HT1080 (cell line): ENCODE data around the gene UAP1. TPM values are rescaled to one million over a fixed set of nuclear protein-coding genes. Genes with fewer than 3 reads are reported as not detected.

Source experiments
- DNase-seq: peaks from one replicate; pipeline ENCODE4 v3.0.0-alpha.2; 2015; ENCODE audit warnings: low read depth
- polyA plus RNA-seq, 2 experiments: library from polyadenylated mRNA; depleted of rRNA; stranded (reverse); fragments of >200 nt; gene quantifications; 2 replicates each; pipeline ENCODE4 v1.2.3, GENCODE V29; 2015
- total RNA-seq: library from RNA; depleted of rRNA; stranded (reverse); fragments of >200 nt; shearing (Covaris generic); gene quantifications from 2 replicates; pipeline ENCODE4 v1.2.3, GENCODE V29; 2014; rRNA removed

UAP1 gene
- 233 and 246 TPM in 2 replicates for total RNA-seq
- polyA plus RNA-seq (2015; cell fraction: cytosol; rRNA removed), result 258 and 278 TPM in 2 replicates
- polyA plus RNA-seq (2015; cell fraction: nucleus; rRNA removed), result 367 and 411 TPM in 2 replicates

DNA sequence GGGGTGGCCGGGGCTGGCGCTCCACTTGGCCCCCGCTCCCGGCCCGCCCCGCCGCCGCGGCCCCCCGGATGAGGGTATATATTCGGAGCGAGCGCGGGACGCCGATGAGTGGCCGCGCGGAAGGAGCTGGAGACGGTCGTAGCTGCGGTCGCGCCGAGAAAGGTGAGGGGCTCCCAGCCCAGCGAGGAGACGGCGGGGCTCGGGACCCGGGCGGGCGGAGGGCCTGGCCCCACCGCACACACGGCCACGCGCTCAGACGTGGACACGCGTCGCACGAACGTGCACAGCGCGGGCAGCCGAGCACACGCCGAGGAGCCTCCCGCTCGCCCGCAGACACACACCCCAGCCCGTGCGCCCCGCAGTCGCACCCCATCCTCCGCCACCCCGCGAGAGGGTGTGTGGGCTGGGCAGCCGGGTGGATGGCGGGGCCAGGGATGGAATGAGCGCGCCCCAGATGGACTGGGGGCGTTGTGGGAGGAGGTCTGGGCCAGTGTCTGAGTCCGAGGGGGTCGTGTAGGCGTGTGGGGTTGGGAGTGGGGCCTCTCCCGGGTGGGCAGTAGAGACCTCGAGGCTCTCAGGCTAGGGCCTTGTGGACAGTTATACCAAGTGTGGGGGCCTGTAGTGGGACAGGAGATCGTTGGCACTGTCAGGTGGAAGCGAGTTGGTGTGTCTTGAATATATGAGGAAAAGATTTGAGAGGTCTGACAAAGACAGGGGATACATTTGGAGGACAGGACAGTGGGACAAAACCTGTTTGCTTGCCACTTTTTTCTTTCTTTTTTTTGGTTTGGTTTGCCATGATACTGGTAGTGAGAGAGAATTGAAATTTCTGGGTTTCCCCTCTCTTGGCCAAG, at the start of gene UAP1:
Gene UAP1, plus strand, starts transcription at position 107 of the 854 bp plus-strand sequence. CDS start 4,347 bp downstream, outside the sequence.
- DNase-seq, result peak; percentile 53

- DNase-seq, result no peak
These were observed 34.2 kb upstream of the UAP1 start for GRCh38 chr1:162527314-162527713.

- no peak for DNase-seq
These were observed 31.1 kb upstream of the UAP1 start for GRCh38 chr1:162530307-162530987.

DNA sequence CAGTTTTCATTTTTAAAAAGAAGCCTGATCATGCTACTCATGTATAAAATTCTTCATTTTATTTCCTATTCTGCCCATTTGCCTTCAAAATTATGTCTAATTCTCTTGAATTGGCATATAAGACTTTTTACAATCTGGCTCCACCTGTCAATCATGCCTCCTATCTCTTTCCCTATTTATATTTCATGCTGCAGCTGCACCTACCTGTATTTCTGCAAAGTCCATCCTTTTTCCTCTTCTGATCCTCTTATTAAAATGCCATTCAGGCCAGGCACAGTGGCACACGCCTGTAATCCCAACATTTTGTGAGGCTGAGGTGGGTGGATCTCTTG, 30.6 kb upstream of the UAP1 start:
- DNase-seq, result no peak

DNA sequence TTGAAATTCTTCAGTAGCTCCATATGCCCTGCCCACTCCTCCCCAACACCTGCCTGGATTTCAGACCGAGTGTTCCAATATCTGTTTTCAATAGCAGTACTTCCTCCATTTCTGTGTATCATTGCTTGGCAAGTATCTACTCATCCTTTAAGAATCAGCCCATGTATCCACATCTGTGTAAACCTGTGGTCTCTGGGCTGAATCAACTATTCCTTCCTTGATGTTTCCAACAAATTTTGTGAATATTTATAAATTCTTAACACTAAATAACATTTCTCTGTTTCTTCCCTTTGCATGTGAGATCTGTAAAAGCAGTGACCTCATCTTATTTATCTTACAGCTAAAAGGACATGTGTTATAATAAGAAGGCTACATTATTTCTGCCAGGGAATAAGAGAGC, 26.0 kb upstream of the UAP1 start:
- no peak for DNase-seq

DNA sequence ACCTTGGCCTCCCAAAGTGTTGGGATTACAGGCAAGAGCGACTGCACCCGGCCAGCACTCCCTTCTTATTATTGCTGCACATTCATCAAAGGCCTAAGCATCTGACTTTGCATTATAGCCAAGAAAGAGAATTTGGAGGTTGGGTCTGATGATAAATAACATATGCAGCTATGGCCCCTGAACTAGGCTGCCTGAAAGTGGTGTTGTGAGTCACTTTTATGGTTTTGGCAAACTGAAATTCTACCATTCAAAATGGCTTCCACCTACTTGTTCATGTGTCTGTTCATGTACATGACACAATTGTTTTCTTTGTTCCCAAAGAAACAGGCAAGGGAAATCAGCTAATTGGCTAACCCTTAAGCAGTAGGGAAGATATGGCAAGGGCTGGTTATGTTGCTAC, 25.0 kb upstream of the UAP1 start:
- peak; percentile 72 for DNase-seq

- DNase-seq, result no peak
These were observed 24.3 kb upstream of the UAP1 start for GRCh38 chr1:162537216-162537615.

DNA sequence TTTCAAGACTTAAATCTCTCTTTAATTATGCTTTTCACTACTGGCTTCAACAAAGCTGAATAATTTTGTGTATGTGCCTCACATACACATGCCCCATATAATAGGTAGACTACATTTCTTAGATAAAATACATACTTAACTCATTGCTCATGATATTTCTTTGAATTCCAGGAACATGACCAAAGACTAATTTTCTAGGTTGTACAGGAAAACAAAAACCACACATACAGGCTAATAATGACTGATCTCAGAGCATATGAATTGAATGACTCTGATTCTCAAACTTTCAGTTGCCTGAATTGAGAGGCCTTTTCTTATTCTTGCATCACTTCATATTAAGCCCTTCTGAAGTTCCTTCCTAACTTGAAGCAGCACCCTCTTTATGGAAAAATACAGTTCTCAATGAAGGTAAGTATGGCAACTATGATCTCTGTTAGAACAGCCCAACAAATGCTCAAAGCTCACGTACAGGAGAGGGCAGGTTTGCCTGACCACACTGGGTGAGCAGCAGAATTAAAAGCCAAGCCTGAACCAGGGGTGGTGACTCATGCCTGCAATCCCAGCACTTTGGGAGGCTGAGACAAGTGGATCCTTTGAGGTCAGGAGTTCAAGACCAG, 22.6 kb upstream of the UAP1 start:
- DNase-seq, result peak; percentile 96

DNA sequence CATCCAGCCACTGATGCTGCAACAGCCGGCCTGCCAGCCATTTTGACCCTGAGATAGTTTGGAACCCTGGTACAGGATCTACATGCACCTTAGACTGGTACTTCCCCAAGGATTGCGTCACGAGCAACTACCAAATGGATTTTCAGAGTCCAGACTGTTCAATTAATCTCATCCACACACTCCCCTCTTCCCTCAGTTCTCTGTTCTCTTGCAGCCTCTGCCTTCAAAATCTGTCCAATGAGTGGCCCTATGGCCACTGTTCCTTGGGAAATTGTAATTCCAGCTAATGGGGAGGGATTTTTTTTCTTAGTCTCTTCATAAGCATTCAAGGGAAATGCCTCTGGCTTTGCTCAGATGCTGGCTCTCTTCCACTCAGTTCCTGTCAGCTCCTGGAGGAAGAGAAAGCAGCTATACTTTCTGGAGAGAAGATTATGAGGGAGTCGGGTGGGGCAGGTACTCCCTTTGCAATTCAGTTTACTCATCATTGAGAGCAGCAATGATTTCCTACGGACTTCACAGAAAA, 19.8 kb upstream of the UAP1 start:
- peak; percentile 98 for DNase-seq

GRCh38 chr1:162543228-162543627, 18.3 kb upstream of the UAP1 start:
- no peak for DNase-seq

DNA sequence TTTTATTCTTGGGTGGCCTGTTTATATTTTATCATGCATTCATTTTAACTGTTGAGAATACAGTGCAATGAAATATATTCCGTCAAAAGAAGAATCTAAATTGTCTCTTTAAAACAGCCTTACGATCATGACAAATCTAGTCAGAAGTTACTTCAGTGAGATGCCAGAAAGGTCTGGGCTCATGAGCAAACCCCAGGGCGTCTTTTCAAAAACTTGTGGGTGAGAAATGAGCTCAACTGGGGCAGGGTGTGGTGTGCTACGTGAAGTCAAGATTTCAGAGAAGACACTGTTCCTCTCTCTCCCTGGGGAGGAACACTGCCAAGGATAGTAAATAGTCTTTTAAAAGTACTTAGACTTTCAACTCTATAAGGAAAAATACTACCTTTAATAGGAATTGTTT, 13.4 kb upstream of the UAP1 start:
- no peak for DNase-seq

GRCh38 chr1:162549001-162549400, 12.5 kb upstream of the UAP1 start:
- DNase-seq, result no peak

DNA sequence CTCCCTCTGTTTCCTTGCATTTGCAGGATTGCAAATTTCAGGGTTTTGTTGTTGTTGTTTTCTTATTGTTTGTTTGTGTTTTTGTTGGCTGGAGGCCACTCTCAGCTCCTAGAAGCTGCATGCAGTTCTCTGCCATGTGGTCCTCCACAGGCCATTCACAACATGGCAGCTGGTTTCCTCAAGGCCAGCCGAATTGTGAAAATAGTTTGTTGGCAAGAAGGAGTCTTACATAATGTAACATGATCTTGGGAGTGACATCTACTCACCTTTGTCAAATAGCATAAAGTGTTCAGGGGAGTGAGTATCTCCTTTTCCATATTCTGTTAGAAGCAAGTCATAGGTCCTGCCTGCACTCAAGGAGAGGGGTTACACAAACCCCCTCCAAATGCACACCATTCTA, 10.6 kb upstream of the UAP1 start:
- DNase-seq, result no peak

DNA sequence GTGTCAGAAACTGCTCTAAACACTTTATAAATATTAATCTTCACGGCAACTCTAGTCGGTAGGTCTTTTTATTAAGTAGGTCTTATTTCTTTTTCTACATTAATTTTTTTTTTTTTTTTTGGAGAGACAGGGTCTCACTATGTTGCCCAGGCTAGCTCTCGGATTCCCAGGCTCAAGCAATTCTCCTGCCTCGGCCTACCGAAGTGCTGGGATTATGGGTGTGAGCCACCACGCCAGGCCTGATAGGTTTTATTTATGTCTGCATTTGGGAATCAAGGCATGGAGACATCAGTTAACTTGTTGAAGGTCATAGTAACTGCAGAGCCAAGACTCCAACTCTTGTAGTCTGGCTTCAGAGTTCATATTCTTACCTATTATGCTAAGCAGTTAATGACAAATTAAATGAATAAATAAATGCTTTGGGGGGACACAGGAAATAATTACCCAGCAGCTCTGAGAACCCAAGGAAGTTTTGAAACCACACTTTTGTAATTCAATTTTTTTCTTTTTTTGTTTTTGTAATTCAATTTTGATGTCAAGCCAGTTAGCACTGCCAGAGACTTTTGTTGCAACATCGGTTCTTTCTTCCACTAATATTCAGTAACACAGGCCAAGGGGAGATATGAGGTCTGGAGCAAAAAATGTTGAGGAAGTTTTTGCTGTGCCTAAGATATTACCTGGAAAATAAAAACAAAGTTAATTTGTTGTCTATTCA, 9.4 kb upstream of the UAP1 start:
- DNase-seq, result no peak

GRCh38 chr1:162552684-162553252, 8.8 kb upstream of the UAP1 start:
- no peak for DNase-seq

GRCh38 chr1:162554258-162554657, 7.3 kb upstream of the UAP1 start:
- DNase-seq, result no peak

- no peak for DNase-seq
These were observed 4.0 kb upstream of the UAP1 start for GRCh38 chr1:162557536-162557935.

DNA sequence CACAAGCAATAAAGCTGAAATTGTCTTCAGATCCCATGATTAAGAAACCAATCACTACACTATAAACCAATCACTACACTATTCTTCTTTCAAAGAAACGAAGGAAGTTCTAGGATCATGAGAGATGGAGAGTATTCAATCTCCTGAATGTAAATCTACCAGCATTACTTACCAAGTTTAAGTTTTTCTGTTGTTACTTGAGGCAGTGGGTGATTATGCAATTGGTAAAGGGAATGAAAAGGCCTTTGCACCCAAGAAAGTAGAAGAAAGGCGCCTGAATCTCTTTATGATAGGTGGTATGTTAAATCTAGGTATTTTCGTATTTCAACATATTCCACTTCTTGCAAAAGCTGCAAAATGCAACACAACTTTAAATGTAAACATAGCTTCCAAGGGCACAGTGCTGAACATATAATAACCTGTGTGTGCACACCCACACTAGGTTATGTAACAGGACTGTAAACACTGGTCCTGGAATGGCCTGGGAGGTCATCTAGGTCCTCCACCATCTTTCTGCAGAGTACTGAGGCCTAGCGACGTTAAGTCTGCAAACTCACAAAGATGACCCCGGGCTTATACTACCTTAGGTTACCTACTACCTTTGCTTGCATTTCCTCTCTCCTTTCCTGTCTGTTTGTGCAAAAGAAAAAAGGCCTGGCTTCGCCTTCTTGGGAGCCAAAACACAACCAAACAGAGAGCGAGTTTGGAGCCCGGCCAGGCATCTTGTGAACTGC, 1.1 kb upstream of the UAP1 start:
- no peak for DNase-seq

- peak; percentile 95 for DNase-seq
These were observed 396 bp upstream of the UAP1 start for GRCh38 chr1:162561037-162561615.

GRCh38 chr1:162562470-162562828, 927 bp downstream of the UAP1 start:
- DNase-seq, result peak; percentile 44
